ENCODE measurements around the gene LPCAT1. TPM values are rescaled to one million over a fixed set of nuclear protein-coding genes. Genes with fewer than 3 reads are reported as not detected.

LPCAT1 gene
- total RNA-seq, 3 donors from 2014 or later (not counting 1 experiment from before 2014, with no cell fraction given): 196 to 302 (median 252) TPM

DNA sequence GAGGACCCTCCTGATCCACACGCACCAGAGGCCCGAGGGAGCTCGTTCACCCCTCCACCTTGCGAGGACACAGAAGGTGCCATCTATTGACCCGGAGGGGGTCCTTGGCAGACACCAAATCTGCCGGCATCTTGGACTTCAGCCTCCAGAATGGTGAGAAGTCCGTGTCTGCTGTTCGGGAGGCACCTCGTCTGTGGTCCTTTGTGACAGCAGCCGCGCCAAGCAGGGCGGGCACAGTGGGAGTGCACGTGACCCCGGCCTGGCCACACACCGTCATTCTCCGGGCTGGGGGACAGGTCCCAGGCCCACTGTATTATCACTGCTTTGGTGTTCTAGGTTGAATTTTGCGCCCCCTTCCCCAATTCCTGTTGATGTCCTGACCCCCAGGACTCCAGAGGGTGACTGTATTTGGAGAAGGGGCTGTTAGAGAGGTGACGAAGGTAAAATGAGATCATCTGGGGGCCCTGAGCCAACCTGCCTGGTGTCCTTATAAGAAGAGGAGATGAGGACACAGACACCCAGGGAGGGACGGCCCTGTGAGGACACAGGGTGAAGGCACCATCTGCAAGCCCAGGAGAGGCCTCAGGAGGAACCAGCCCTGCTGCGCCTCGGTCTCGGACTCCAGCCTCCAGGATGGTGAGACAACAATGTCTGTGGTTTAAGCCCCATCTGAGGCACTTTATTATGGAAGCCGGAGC lies 15.7 kb downstream of the LPCAT1 start:
- 91% methylated on average over 23 of the region's 23 CpGs for WGBS (ENCODE audit: insufficient coverage)
- peaks cover 89% of the 10 kb centered on the region for H3K4me1 ChIP-seq (ENCODE audit: control insufficient read depth, insufficient read depth, low read length)
- DNase-seq: no peak

GRCh38 chr5:1507457-1507856 lies 16.3 kb downstream of the LPCAT1 start:
- Histone ChIP-seq H3K4me3 (ENCODE audit: low read length) (no peak overlapping the region), H3K4me1 (ENCODE audit: control insufficient read depth, insufficient read depth, low read length) (peaks cover 89% of the 10 kb centered on the region), H3K36me3 (ENCODE audit: control insufficient read depth, insufficient read depth, low read length) (peaks cover 36% of the 10 kb centered on the region), H3K9me3 (ENCODE audit: control insufficient read depth, insufficient read depth, low read length) (no peaks in the 10 kb centered on the region), H3K27me3 (ENCODE audit: control insufficient read depth, insufficient read depth, low read length) (no peaks in the 10 kb centered on the region), H3K27ac (ENCODE audit: low read length) (no peak overlapping the region)
- H3K4me1 Mint-ChIP-seq: peaks cover 76 to 83% of the 10 kb centered on the region in 2 donors
- H3K4me3 Mint-ChIP-seq: peak overlapping the region; percentile 35
- no peaks in the 10 kb centered on the region for H3K9me3 Mint-ChIP-seq
- H3K36me3 Mint-ChIP-seq: peaks cover 12% of the 10 kb centered on the region
- H3K27ac Mint-ChIP-seq: peak overlapping the region; percentile 72 to 77
- ATAC-seq (no peak), DNase-seq (no peak)
- no peak for TF ChIP-seq CTCF (IDR thresholded peaks at IDR 0.05)
- intact Hi-C loops (cut with micrococcal nuclease): no loop called here
- WGBS (ENCODE audit: insufficient coverage): 95% methylated on average over 17 of the region's 17 CpGs
- H3K27me3 Mint-ChIP-seq (ENCODE audit: low read depth in 2 of 2): no peaks in the 10 kb centered on the region

More for the DNA sequence above, 15.7 kb downstream of the LPCAT1 start:
- Histone ChIP-seq H3K36me3 (ENCODE audit: control insufficient read depth, insufficient read depth, low read length) (peaks cover 42% of the 10 kb centered on the region), H3K9me3 (ENCODE audit: control insufficient read depth, insufficient read depth, low read length) (no peaks in the 10 kb centered on the region), H3K4me3 (ENCODE audit: low read length) (no peak overlapping the region), H3K27ac (ENCODE audit: low read length) (no peak overlapping the region), H3K27me3 (ENCODE audit: control insufficient read depth, insufficient read depth, low read length) (no peaks in the 10 kb centered on the region)
- Mint-ChIP-seq H3K27ac (peak overlapping the region; percentile 72 to 77), H3K9me3 (no peaks in the 10 kb centered on the region), H3K36me3 (peaks cover 12% of the 10 kb centered on the region), H3K27me3 (ENCODE audit: low read depth in 2 of 2) (no peaks in the 10 kb centered on the region), H3K4me1 (peaks cover 74 to 83% of the 10 kb centered on the region in 2 donors), H3K4me3 (peak overlapping the region; percentile 17)
- ATAC-seq: no peak
- intact Hi-C loops (cut with micrococcal nuclease): no loop called here
- TF ChIP-seq CTCF (IDR thresholded peaks at IDR 0.05): no peak

DNA sequence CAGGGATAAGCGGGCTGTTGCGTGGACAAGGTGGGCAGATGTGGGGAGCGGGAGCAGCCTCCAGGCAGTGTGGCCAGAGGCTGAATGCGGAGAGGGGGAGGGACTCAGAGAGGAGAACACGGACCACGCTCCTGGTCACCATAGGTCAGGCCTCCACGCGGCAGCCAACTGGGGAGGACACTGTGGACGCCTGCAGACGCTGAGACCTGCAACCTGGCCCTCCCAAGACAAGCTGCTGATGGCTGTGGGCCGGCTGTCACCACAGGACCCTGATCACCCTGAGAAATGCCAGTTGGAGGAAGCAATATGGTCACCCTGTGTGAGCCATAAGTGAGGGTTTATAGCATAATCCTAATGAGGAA lies 16.8 kb downstream of the LPCAT1 start:
- no peaks in the 10 kb centered on the region for H3K27me3 ChIP-seq (ENCODE audit: control insufficient read depth, insufficient read depth, low read length)
- H3K4me1 ChIP-seq (ENCODE audit: control insufficient read depth, insufficient read depth, low read length): peaks cover 89% of the 10 kb centered on the region
- no peak for TF ChIP-seq CTCF (IDR thresholded peaks at IDR 0.05)
- no peak overlapping the region for H3K4me3 ChIP-seq (ENCODE audit: low read length)
- H3K4me3 Mint-ChIP-seq: peak overlapping the region; percentile 31
- WGBS (ENCODE audit: insufficient coverage): 94% methylated on average over 11 of the region's 11 CpGs
- peaks cover 32% of the 10 kb centered on the region for H3K36me3 ChIP-seq (ENCODE audit: control insufficient read depth, insufficient read depth, low read length)
- ATAC-seq (no peak), DNase-seq (no peak)
- peaks cover 12% of the 10 kb centered on the region for H3K36me3 Mint-ChIP-seq
- peak overlapping the region; percentile 71 to 77 for H3K27ac Mint-ChIP-seq
- no peak overlapping the region for H3K27ac ChIP-seq (ENCODE audit: low read length)
- H3K27me3 Mint-ChIP-seq (ENCODE audit: low read depth in 2 of 2): no peaks in the 10 kb centered on the region
- peaks cover 80 to 83% of the 10 kb centered on the region in 2 donors for H3K4me1 Mint-ChIP-seq
- no peaks in the 10 kb centered on the region for H3K9me3 ChIP-seq (ENCODE audit: control insufficient read depth, insufficient read depth, low read length)
- intact Hi-C loops (cut with micrococcal nuclease): no loop called here
- H3K9me3 Mint-ChIP-seq: no peaks in the 10 kb centered on the region
